Stimulated activated CD4-positive, alpha-beta T cell treated with anti-CD3 and anti-CD28 coated beads, TNF-alpha, amount 100 ng/mL, for 1 hour (primary cell): ENCODE data around the gene S100G.
"Not testable (repeated sequence)": the region's sequence is repeated elsewhere in the genome, so short reads cannot be mapped to it uniquely, and the experiment has no call there.

Experiments used
- DNase-seq, 3 donors: peaks; one replicate each; pipeline ENCODE4 v3.0.0-alpha.2; 2020; ENCODE audit warnings: low read depth in 3 of 3, low spot score in 1 of 3

Gene S100G

GRCh38 chrX:16649858-16650257 is at the start of gene S100G:
S100G (plus strand) TSS chrX:16650158; CDS start chrX:16651007, 849 bp downstream.
- DNase-seq, result no peak

GRCh38 chrX:16601885-16602284 is 48.1 kb upstream of the S100G start:
- DNase-seq, result no peak

GRCh38 chrX:16603235-16603634 is 46.7 kb upstream of the S100G start:
- not testable (repeated sequence) for DNase-seq

- DNase-seq, result no peak
Observed at GRCh38 chrX:16603822-16604221, 46.1 kb upstream of the S100G start.

GRCh38 chrX:16604337-16604736 is 45.6 kb upstream of the S100G start:
- no peak for DNase-seq

- no peak for DNase-seq
Observed at GRCh38 chrX:16606142-16606720, 43.7 kb upstream of the S100G start.

- DNase-seq, result no peak
Observed at GRCh38 chrX:16610121-16610621, 39.8 kb upstream of the S100G start.

GRCh38 chrX:16610654-16611053 is 39.3 kb upstream of the S100G start:
- not testable (repeated sequence) for DNase-seq

- DNase-seq, result no peak
Observed at GRCh38 chrX:16612257-16612897, 37.6 kb upstream of the S100G start.

GRCh38 chrX:16617382-16617781 is 32.6 kb upstream of the S100G start:
- DNase-seq, result no peak

GRCh38 chrX:16618422-16618821 is 31.5 kb upstream of the S100G start:
- DNase-seq, result no peak

GRCh38 chrX:16619024-16619423 is 30.9 kb upstream of the S100G start:
- no peak for DNase-seq

GRCh38 chrX:16628511-16628910 is 21.4 kb upstream of the S100G start:
- DNase-seq, result not testable (repeated sequence)

GRCh38 chrX:16628946-16629595 is 20.9 kb upstream of the S100G start:
- DNase-seq, result no peak

- DNase-seq, result no peak
Observed at GRCh38 chrX:16629909-16630308, 20.0 kb upstream of the S100G start.

- no peak for DNase-seq
Observed at GRCh38 chrX:16633754-16634153, 16.2 kb upstream of the S100G start.

GRCh38 chrX:16635040-16635439 is 14.9 kb upstream of the S100G start:
- DNase-seq, result no peak

GRCh38 chrX:16635596-16635995 is 14.4 kb upstream of the S100G start:
- DNase-seq, result no peak

GRCh38 chrX:16638533-16638932 is 11.4 kb upstream of the S100G start:
- DNase-seq, result no peak

GRCh38 chrX:16639966-16640365 is 10.0 kb upstream of the S100G start:
- DNase-seq, result no peak

GRCh38 chrX:16640823-16641222 is 9.1 kb upstream of the S100G start:
- DNase-seq, result no peak

- no peak for DNase-seq
Observed at GRCh38 chrX:16643176-16643575, 6.8 kb upstream of the S100G start.
